Activated T-cell treated with anti-CD3 and anti-CD28 coated beads, Interleukin-2, amount 50 U/mL, for 4 hours (primary cell): ENCODE measurements around the gene SNX33. TPM values are rescaled to one million over a fixed set of nuclear protein-coding genes. Genes with fewer than 3 reads are reported as not detected.
"Not testable (repeated sequence)": the region's sequence is repeated elsewhere in the genome, so short reads cannot be mapped to it uniquely, and the experiment has no call there.

ENCODE experiments used
- ATAC-seq, 2 donors: fragments of 200-7000 bp; cut with Tn5 transposase; one replicate each; pipeline ENCODE4 v1.10.0; 2021
- DNase-seq: peaks from one replicate; pipeline ENCODE4 v3.0.0-alpha.2; 2020
- H3K27me3 Mint-ChIP-seq: one replicate; pipeline ENCODE4 v1.8.0; 2021; ENCODE audit warnings: low read depth, mixed read lengths
- H3K36me3 Mint-ChIP-seq: one replicate; pipeline ENCODE4 v1.8.0; 2022; ENCODE audit warnings: mixed read lengths; ENCODE audit not compliant: insufficient read depth
- H3K4me1 Mint-ChIP-seq: one replicate; pipeline ENCODE4 v1.8.0; 2021; ENCODE audit warnings: low read depth, mixed read lengths
- H3K4me3 Mint-ChIP-seq: one replicate; pipeline ENCODE4 v1.8.0; 2021; ENCODE audit warnings: mild to moderate bottlenecking, moderate library complexity, mixed read lengths
- H3K9me3 Mint-ChIP-seq: one replicate; pipeline ENCODE4 v1.8.0; 2021; ENCODE audit warnings: mixed read lengths
- total RNA-seq, 3 donors: library from RNA; stranded (reverse); gene quantifications; one replicate each; pipeline ENCODE4 v1.2.1, GENCODE V29; 2021

SNX33 gene
- total RNA-seq, 3 donors from 2014 or later, result 2.4 to 3.4 (median 2.5) TPM

GRCh38 chr15:75663931-75664421 lies 16.3 kb downstream of the SNX33 start:
- no peak overlapping the region for H3K4me3 Mint-ChIP-seq
- ATAC-seq (no peak), DNase-seq (no peak)
- no peaks in the 10 kb centered on the region for H3K4me1 Mint-ChIP-seq
- H3K36me3 Mint-ChIP-seq, result no peaks in the 10 kb centered on the region
- no peaks in the 10 kb centered on the region for H3K9me3 Mint-ChIP-seq
- no peaks in the 10 kb centered on the region for H3K27me3 Mint-ChIP-seq

- Mint-ChIP-seq H3K27me3 (no peaks in the 10 kb centered on the region), H3K4me1 (no peaks in the 10 kb centered on the region), H3K36me3 (no peaks in the 10 kb centered on the region), H3K4me3 (no peak overlapping the region), H3K9me3 (no peaks in the 10 kb centered on the region)
- DNase-seq, result no peak
- no peak for ATAC-seq
Observed at GRCh38 chr15:75666823-75667501, 19.2 kb downstream of the SNX33 start.

- ATAC-seq (peak in 1 of 2 donors; percentile 34), DNase-seq (no peak)
- Mint-ChIP-seq H3K9me3 (no peaks in the 10 kb centered on the region), H3K36me3 (no peaks in the 10 kb centered on the region), H3K4me3 (no peak overlapping the region), H3K27me3 (no peaks in the 10 kb centered on the region), H3K4me1 (no peaks in the 10 kb centered on the region)
Observed at GRCh38 chr15:75669191-75669878, 21.6 kb downstream of the SNX33 start.

- no peak overlapping the region for H3K4me3 Mint-ChIP-seq
- H3K36me3 Mint-ChIP-seq, result no peaks in the 10 kb centered on the region
- no peaks in the 10 kb centered on the region for H3K4me1 Mint-ChIP-seq
- no peak for DNase-seq
- no peak for ATAC-seq
- H3K27me3 Mint-ChIP-seq, result no peaks in the 10 kb centered on the region
- H3K9me3 Mint-ChIP-seq, result no peaks in the 10 kb centered on the region
Observed at GRCh38 chr15:75669879-75670212, 22.1 kb downstream of the SNX33 start.

- ATAC-seq (no peak), DNase-seq (no peak)
- Mint-ChIP-seq H3K9me3 (no peaks in the 10 kb centered on the region), H3K4me3 (no peak overlapping the region), H3K27me3 (no peaks in the 10 kb centered on the region), H3K36me3 (no peaks in the 10 kb centered on the region), H3K4me1 (no peaks in the 10 kb centered on the region)
Observed at GRCh38 chr15:75671730-75672602, 24.3 kb downstream of the SNX33 start.

GRCh38 chr15:75672646-75673425 lies 25.1 kb downstream of the SNX33 start:
- Mint-ChIP-seq H3K36me3 (no peaks in the 10 kb centered on the region), H3K4me1 (no peaks in the 10 kb centered on the region), H3K9me3 (no peaks in the 10 kb centered on the region), H3K4me3 (no peak overlapping the region), H3K27me3 (no peaks in the 10 kb centered on the region)
- DNase-seq (no peak), ATAC-seq (no peak)

GRCh38 chr15:75673426-75674235 lies 25.9 kb downstream of the SNX33 start:
- H3K4me1 Mint-ChIP-seq, result no peaks in the 10 kb centered on the region
- DNase-seq (no peak), ATAC-seq (no peak)
- no peaks in the 10 kb centered on the region for H3K36me3 Mint-ChIP-seq
- H3K9me3 Mint-ChIP-seq, result no peaks in the 10 kb centered on the region
- H3K4me3 Mint-ChIP-seq, result no peak overlapping the region
- no peaks in the 10 kb centered on the region for H3K27me3 Mint-ChIP-seq

- Mint-ChIP-seq H3K9me3 (no peaks in the 10 kb centered on the region), H3K4me3 (no peak overlapping the region), H3K27me3 (no peaks in the 10 kb centered on the region), H3K4me1 (no peaks in the 10 kb centered on the region), H3K36me3 (no peaks in the 10 kb centered on the region)
- ATAC-seq (no peak), DNase-seq (no peak)
Observed at GRCh38 chr15:75674366-75674765, 26.7 kb downstream of the SNX33 start.

GRCh38 chr15:75675579-75676404 lies 28.1 kb downstream of the SNX33 start:
- no peaks in the 10 kb centered on the region for H3K36me3 Mint-ChIP-seq
- no peak for ATAC-seq
- H3K4me1 Mint-ChIP-seq, result no peaks in the 10 kb centered on the region
- no peaks in the 10 kb centered on the region for H3K27me3 Mint-ChIP-seq
- H3K9me3 Mint-ChIP-seq, result no peaks in the 10 kb centered on the region
- H3K4me3 Mint-ChIP-seq, result no peak overlapping the region
- DNase-seq, result no peak

GRCh38 chr15:75676688-75677464 lies 29.2 kb downstream of the SNX33 start:
- Mint-ChIP-seq H3K27me3 (no peaks in the 10 kb centered on the region), H3K4me1 (no peaks in the 10 kb centered on the region), H3K4me3 (no peak overlapping the region), H3K36me3 (no peaks in the 10 kb centered on the region), H3K9me3 (no peaks in the 10 kb centered on the region)
- ATAC-seq (no peak), DNase-seq (no peak)

GRCh38 chr15:75677465-75678323 lies 30.0 kb downstream of the SNX33 start:
- no peaks in the 10 kb centered on the region for H3K9me3 Mint-ChIP-seq
- H3K4me3 Mint-ChIP-seq, result no peak overlapping the region
- no peaks in the 10 kb centered on the region for H3K4me1 Mint-ChIP-seq
- H3K36me3 Mint-ChIP-seq, result no peaks in the 10 kb centered on the region
- no peak for DNase-seq
- H3K27me3 Mint-ChIP-seq, result no peaks in the 10 kb centered on the region
- no peak for ATAC-seq

- H3K4me1 Mint-ChIP-seq, H3K36me3 Mint-ChIP-seq, H3K4me3 Mint-ChIP-seq, H3K27me3 Mint-ChIP-seq, DNase-seq, H3K9me3 Mint-ChIP-seq, ATAC-seq: not testable (repeated sequence)
Observed at GRCh38 chr15:75678324-75678690, 30.6 kb downstream of the SNX33 start.
